Measurements from ENCODE around the gene CCNT2.
A peak's percentile ranks its signal among the peaks of the same experiment; 100 is the strongest.

CCNT2 gene

DNA sequence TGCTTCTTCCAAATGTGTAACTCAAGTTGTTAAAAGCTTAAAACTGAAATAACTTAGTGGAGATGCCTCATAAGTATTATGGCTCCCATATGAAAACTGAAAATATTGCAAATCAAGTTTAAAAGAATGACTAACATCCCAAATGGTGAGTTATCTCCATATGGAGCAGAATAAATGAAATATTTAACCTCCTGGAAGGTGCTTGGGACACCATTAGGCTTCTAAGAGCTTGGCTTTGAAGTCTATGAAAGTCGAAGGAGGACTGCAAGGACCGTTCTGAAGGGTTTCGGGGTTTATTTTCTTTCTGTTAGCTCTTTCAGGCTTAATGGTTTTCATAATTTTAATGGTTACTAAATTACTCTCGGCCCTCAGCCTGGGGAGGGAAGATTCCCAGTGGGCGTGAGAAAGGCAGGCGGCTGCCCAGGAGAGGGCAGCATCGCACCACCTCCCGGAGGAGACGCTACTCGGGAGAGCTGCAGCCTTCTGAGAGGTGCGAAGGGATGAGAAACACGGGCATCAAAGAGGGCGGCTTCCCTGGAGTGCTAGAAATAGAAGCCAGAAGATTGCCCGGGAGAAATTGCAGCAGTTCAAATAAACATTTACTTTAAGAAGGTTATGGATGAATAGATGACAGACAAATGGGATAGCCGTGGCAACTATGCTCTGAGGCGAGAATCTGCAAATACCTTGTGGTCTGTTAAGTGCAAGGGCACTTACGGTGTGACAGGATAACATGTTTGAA is 85.6 kb downstream of the CCNT2 start:
- Histone ChIP-seq H3K9me2 (replicated peaks; ENCODE audit: low read depth, low read length) (no peaks in the 10 kb centered on the region), H4K20me1 (ENCODE audit: insufficient read depth, low read length, poor library complexity, severe bottlenecking) (no peaks in the 10 kb centered on the region), H2AFZ (ENCODE audit: low read length) (peak overlapping the region; percentile 83), H3K79me2 (ENCODE audit: insufficient read depth, low read length) (no peaks in the 10 kb centered on the region), H3K4me3 (ENCODE audit: low read length, poor library complexity, severe bottlenecking) (no peak overlapping the region), H3K36me3 (ENCODE audit: insufficient read depth, low read length) (no peaks in the 10 kb centered on the region), H3K27me3 (ENCODE audit: insufficient read depth, low read length, poor library complexity, severe bottlenecking) (no peaks in the 10 kb centered on the region), H3F3A (ENCODE audit: low read depth) (no peaks in the 10 kb centered on the region), H3K4me1 (ENCODE audit: insufficient read depth, low read length, poor library complexity, severe bottlenecking) (no peaks in the 10 kb centered on the region), H3K9me3 (ENCODE audit: insufficient read depth, low read depth, low read length) (no peaks in the 10 kb centered on the region), H3K4me2 (ENCODE audit: low read depth, low read length, poor library complexity, severe bottlenecking) (peak overlapping the region; percentile 30), H3K9ac (ENCODE audit: low read depth, low read length, poor library complexity, severe bottlenecking) (no peak overlapping the region)
- TF ChIP-seq, protein P1, sequence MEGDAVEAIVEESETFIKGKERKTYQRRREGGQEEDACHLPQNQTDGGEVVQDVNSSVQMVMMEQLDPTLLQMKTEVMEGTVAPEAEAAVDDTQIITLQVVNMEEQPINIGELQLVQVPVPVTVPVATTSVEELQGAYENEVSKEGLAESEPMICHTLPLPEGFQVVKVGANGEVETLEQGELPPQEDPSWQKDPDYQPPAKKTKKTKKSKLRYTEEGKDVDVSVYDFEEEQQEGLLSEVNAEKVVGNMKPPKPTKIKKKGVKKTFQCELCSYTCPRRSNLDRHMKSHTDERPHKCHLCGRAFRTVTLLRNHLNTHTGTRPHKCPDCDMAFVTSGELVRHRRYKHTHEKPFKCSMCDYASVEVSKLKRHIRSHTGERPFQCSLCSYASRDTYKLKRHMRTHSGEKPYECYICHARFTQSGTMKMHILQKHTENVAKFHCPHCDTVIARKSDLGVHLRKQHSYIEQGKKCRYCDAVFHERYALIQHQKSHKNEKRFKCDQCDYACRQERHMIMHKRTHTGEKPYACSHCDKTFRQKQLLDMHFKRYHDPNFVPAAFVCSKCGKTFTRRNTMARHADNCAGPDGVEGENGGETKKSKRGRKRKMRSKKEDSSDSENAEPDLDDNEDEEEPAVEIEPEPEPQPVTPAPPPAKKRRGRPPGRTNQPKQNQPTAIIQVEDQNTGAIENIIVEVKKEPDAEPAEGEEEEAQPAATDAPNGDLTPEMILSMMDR (conservative IDR thresholded peaks at IDR 0.05; ENCODE audit: low read length) = peak; percentile 96
- TF ChIP-seq EZH2phosphoT487 (IDR thresholded peaks at IDR 0.05; ENCODE audit: borderline replicate concordance) = no peak

DNA sequence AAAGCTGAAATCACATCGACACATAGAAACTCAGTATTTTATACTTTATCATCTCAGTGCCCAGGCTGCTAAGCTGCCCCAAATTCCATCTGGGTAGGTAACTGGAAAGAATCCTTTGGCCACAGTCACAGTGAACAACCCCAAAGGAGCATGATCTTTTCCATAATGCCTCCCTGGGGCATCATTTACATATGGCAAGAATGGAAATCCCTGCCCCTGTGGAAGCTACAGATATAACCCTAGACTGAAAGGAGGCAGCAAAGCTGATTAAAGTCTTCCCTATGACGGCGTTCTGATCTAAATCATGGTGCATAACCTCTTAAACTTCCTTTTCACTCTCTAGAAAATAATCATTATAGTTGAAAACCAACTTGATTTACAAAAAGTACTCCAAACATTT is 87.1 kb downstream of the CCNT2 start:
- Histone ChIP-seq H3K9me3 (ENCODE audit: insufficient read depth, low read depth, low read length) (no peaks in the 10 kb centered on the region), H3K27me3 (ENCODE audit: insufficient read depth, low read length, poor library complexity, severe bottlenecking) (no peaks in the 10 kb centered on the region), H3K4me3 (ENCODE audit: low read length, poor library complexity, severe bottlenecking) (no peak overlapping the region), H3K4me1 (ENCODE audit: insufficient read depth, low read length, poor library complexity, severe bottlenecking) (no peaks in the 10 kb centered on the region), H4K20me1 (ENCODE audit: insufficient read depth, low read length, poor library complexity, severe bottlenecking) (no peaks in the 10 kb centered on the region), H3K9ac (ENCODE audit: low read depth, low read length, poor library complexity, severe bottlenecking) (no peak overlapping the region), H3F3A (ENCODE audit: low read depth) (no peaks in the 10 kb centered on the region), H3K4me2 (ENCODE audit: low read depth, low read length, poor library complexity, severe bottlenecking) (no peak overlapping the region), H3K9me2 (replicated peaks; ENCODE audit: low read depth, low read length) (no peaks in the 10 kb centered on the region), H2AFZ (ENCODE audit: low read length) (no peak overlapping the region), H3K36me3 (ENCODE audit: insufficient read depth, low read length) (no peaks in the 10 kb centered on the region), H3K79me2 (ENCODE audit: insufficient read depth, low read length) (no peaks in the 10 kb centered on the region)
- TF ChIP-seq, protein P1 (conservative IDR thresholded peaks at IDR 0.05; ENCODE audit: low read length) = no peak
- TF ChIP-seq EZH2phosphoT487 (IDR thresholded peaks at IDR 0.05; ENCODE audit: borderline replicate concordance) = no peak
